Lower leg skin (tissue), 3 donors: Measurements from ENCODE around the gene CALHM6.

Source experiments
- CTCF ChIP-seq, 3 donors: fragments of 450-650 bp; IDR thresholded peaks; one replicate each; pipeline ENCODE4 v1.5.1; 2016; ENCODE audit warnings: antibody characterized with exemption in 3 of 3, mild to moderate bottlenecking in 3 of 3, moderate library complexity in 2 of 3
- POLR2A ChIP-seq, 2 donors: fragments of 450-650 bp; IDR thresholded peaks; one replicate each; pipeline ENCODE4 v1.6.1; 2016 to 2017; ENCODE audit warnings: antibody characterized with exemption in 2 of 2, mild to moderate bottlenecking in 1 of 2, moderate library complexity in 1 of 2

GRCh38 chr6:116419069-116419786 is 41.9 kb upstream of the CALHM6 start:
- TF ChIP-seq CTCF (IDR thresholded peaks at IDR 0.05) (no peak), POLR2A (IDR thresholded peaks at IDR 0.05) (no peak)
